ENCODE results near the gene XYLT1.

The XYLT1 gene

DNA sequence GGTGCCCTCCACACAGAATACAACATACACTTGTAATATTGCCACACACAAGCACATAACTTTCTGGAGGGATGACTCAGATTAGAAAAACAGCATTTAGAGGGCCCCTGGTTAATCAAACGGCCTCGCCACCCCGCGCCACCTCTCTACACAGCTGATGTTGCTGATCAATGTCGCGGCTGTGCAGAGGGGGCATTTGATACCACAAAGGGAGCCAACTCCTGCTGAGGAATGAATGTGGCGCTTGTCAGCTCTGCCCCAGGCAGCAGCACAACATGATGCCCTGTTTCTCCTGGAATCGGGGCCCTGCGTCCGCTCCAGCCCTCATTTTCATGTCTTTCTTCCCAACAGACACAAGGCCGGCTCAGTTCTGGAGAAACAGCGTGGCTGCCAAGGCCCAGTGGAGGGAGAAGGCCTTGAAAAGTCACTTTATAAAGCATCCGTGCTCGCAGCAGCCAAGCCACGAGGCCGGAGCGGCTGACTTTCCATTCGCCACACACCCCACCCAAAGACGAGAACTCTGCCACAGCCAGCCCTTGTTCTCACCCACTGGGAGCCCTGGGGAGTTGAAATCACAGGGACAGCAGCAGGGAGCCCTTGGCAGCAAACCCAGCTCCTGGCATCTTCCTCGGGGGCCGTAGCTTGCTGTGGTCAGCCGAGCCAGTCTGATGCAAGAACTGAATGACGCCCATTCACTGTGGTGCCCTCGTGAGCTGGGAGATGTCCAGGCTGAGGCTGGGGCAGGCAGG, 65.6 kb downstream of the XYLT1 start:
- peaks cover 13% of the 10 kb centered on the region for H3K4me1 Mint-ChIP-seq (ENCODE audit: low read depth)
- no peaks in the 10 kb centered on the region for H3K27me3 Mint-ChIP-seq (ENCODE audit: low read depth)
- H3K36me3 Mint-ChIP-seq (ENCODE audit: low read depth): peaks cover 32% of the 10 kb centered on the region
- DNase-seq (ENCODE audit: low spot score): no peak
- H3K9me3 Mint-ChIP-seq: no peaks in the 10 kb centered on the region
- no peak overlapping the region for H3K27ac Mint-ChIP-seq
- H3K4me3 Mint-ChIP-seq: no peak overlapping the region

- Mint-ChIP-seq H3K36me3 (ENCODE audit: low read depth) (peaks cover 25% of the 10 kb centered on the region), H3K4me3 (no peak overlapping the region)
- DNase-seq (ENCODE audit: low spot score): no peak
These were observed 66.8 kb downstream of the XYLT1 start for GRCh38 chr16:17403859-17404545.

GRCh38 chr16:17403156-17403809, 67.5 kb downstream of the XYLT1 start:
- peak overlapping the region; percentile 20 for H3K27ac Mint-ChIP-seq

More at GRCh38 chr16:17403859-17404545, 66.8 kb downstream of the XYLT1 start:
- Mint-ChIP-seq H3K9me3 (no peaks in the 10 kb centered on the region), H3K27ac (no peak overlapping the region), H3K27me3 (ENCODE audit: low read depth) (no peaks in the 10 kb centered on the region), H3K4me1 (ENCODE audit: low read depth) (peaks cover 11% of the 10 kb centered on the region)

GRCh38 chr16:17397499-17397891, 73.3 kb downstream of the XYLT1 start:
- Mint-ChIP-seq H3K4me3 (no peak overlapping the region), H3K27ac (no peak overlapping the region), H3K4me1 (ENCODE audit: low read depth) (peaks cover 18% of the 10 kb centered on the region), H3K36me3 (ENCODE audit: low read depth) (peaks cover 20% of the 10 kb centered on the region), H3K9me3 (no peaks in the 10 kb centered on the region), H3K27me3 (ENCODE audit: low read depth) (no peaks in the 10 kb centered on the region)
- no peak for DNase-seq (ENCODE audit: low spot score)

More at GRCh38 chr16:17403156-17403809, 67.5 kb downstream of the XYLT1 start:
- H3K27me3 Mint-ChIP-seq (ENCODE audit: low read depth): no peaks in the 10 kb centered on the region
- peaks cover 11% of the 10 kb centered on the region for H3K4me1 Mint-ChIP-seq (ENCODE audit: low read depth)
- no peaks in the 10 kb centered on the region for H3K9me3 Mint-ChIP-seq
- no peak for DNase-seq (ENCODE audit: low spot score)
- H3K36me3 Mint-ChIP-seq (ENCODE audit: low read depth): peaks cover 24% of the 10 kb centered on the region
- H3K4me3 Mint-ChIP-seq: no peak overlapping the region

DNA sequence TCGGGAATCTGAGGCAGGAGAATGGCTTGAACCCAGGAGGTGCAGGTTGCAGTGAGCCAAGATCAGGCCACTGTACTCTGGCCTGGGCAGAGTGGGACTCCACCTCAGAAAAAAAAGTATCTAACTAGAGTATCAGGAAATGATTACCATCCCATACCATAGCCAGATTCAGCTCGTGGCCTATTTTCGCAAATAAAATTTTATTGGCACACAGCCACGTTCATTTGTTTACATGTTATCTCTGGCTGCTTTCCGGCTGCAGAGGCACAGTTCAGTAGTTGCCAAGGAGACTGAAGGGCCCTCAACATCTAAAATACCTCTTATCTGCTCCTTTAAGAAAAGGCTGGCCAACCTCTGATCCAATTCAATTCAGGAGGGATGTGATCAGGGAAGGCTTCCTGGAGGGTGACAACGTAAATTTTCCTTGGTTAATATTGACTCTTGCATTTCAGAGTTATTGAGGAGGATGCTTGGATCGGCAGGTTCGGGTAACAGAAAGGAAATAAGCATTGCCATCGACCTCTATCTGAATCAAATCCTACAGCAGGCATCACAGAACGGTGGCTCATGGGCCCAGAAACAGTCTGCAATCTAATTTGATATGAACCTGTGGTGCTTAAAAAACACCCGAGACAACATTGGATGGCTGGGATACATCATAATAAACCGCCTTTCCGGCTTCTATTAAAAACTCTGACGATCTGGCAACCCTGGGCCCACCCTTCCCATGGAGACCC, 73.8 kb downstream of the XYLT1 start:
- DNase-seq (ENCODE audit: low spot score): no peak

DNA sequence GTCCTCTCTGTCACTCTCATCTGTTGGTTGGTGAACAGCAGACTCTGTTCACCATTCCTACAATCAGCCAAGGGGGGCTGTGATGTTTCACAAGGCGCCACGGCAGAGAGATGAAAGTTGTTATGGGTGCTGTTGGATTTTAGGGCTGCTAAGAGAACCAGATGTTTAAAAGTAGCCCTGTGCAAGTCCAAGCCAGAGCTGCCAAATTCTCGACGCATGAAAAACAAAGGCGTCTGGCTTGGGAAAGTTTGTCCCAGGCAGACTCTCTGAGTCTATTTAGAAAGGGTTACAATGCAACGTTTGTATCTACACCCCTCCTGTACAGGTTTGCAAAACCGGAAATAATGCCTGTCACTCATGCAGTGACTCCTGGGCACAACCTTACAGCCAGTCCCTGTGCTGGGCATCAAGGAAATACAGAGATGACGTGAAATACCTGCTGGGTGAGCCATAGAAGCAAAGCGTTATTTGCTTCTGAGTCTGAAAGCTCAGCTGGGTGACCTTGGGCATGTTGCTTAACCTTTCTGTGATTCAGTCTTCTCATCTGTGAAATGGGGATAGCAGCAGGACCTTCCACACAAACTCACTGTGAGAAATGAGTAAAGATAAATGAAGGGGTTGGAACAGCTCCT, 74.8 kb downstream of the XYLT1 start:
- Mint-ChIP-seq H3K36me3 (ENCODE audit: low read depth) (peaks cover 18% of the 10 kb centered on the region), H3K4me1 (ENCODE audit: low read depth) (peaks cover 20% of the 10 kb centered on the region)

More for the DNA sequence above, 73.8 kb downstream of the XYLT1 start:
- H3K9me3 Mint-ChIP-seq: no peaks in the 10 kb centered on the region
- H3K4me1 Mint-ChIP-seq (ENCODE audit: low read depth): peaks cover 21% of the 10 kb centered on the region
- H3K36me3 Mint-ChIP-seq (ENCODE audit: low read depth): peaks cover 20% of the 10 kb centered on the region
- H3K4me3 Mint-ChIP-seq: no peak overlapping the region
- no peaks in the 10 kb centered on the region for H3K27me3 Mint-ChIP-seq (ENCODE audit: low read depth)
- no peak overlapping the region for H3K27ac Mint-ChIP-seq

GRCh38 chr16:17392857-17393692, 77.7 kb downstream of the XYLT1 start:
- Mint-ChIP-seq H3K27ac (no peak overlapping the region), H3K27me3 (ENCODE audit: low read depth) (no peaks in the 10 kb centered on the region), H3K4me1 (ENCODE audit: low read depth) (peaks cover 21% of the 10 kb centered on the region), H3K9me3 (no peaks in the 10 kb centered on the region), H3K36me3 (ENCODE audit: low read depth) (peaks cover 18% of the 10 kb centered on the region), H3K4me3 (no peak overlapping the region)
- DNase-seq (ENCODE audit: low spot score): no peak

More for the DNA sequence above, 74.8 kb downstream of the XYLT1 start:
- H3K27ac Mint-ChIP-seq: no peak overlapping the region
- H3K9me3 Mint-ChIP-seq: no peaks in the 10 kb centered on the region
- H3K27me3 Mint-ChIP-seq (ENCODE audit: low read depth): no peaks in the 10 kb centered on the region
- DNase-seq (ENCODE audit: low spot score): no peak
- no peak overlapping the region for H3K4me3 Mint-ChIP-seq

DNA sequence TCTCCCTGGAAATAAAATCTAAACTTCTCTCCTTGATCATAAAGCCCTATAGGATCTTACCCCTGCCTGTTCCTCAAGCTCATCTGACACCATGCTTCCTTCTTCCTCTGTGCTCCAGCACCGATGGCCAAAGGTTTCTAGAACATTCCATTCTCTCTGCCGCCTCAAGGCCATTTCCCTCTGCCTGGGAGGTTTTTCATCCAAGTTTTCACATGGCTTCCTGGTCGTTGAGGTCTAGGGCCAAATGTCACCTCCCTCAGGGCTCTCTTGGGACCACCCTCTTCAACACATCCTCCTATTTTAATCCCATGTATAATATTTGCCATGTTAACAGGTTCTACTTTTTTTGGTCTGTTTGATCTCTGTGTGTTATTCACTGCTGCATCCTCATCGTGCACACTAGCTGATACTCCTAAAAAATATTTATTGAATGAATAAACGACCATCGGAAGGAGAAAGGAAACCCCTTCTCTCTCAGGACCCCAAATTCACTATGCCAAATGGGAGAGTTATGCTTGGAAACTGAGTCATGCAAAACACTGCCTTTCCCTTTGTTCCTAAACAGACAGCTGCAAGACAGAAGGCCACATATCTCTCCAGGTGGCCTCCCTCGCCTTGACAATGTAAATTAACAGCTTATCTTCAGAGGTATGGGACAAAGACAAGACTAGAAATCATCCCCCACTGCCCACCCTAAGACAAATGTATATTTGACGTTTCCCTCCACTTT, 78.5 kb downstream of the XYLT1 start:
- Mint-ChIP-seq H3K27me3 (ENCODE audit: low read depth) (no peaks in the 10 kb centered on the region), H3K4me1 (ENCODE audit: low read depth) (peaks cover 25% of the 10 kb centered on the region), H3K27ac (no peak overlapping the region), H3K4me3 (no peak overlapping the region), H3K36me3 (ENCODE audit: low read depth) (peaks cover 20% of the 10 kb centered on the region), H3K9me3 (no peaks in the 10 kb centered on the region)
- DNase-seq (ENCODE audit: low spot score): no peak

GRCh38 chr16:17391715-17392114, 79.0 kb downstream of the XYLT1 start:
- Mint-ChIP-seq H3K4me3 (no peak overlapping the region), H3K27ac (no peak overlapping the region), H3K9me3 (no peaks in the 10 kb centered on the region), H3K27me3 (ENCODE audit: low read depth) (no peaks in the 10 kb centered on the region), H3K36me3 (ENCODE audit: low read depth) (peaks cover 17% of the 10 kb centered on the region), H3K4me1 (ENCODE audit: low read depth) (peaks cover 24% of the 10 kb centered on the region)
- no peak for DNase-seq (ENCODE audit: low spot score)

GRCh38 chr16:17389384-17389783, 81.4 kb downstream of the XYLT1 start:
- no peak for DNase-seq (ENCODE audit: low spot score)
- Mint-ChIP-seq H3K4me1 (ENCODE audit: low read depth) (peaks cover 23% of the 10 kb centered on the region), H3K36me3 (ENCODE audit: low read depth) (peaks cover 15% of the 10 kb centered on the region), H3K27ac (no peak overlapping the region), H3K9me3 (no peaks in the 10 kb centered on the region), H3K4me3 (no peak overlapping the region), H3K27me3 (ENCODE audit: low read depth) (no peaks in the 10 kb centered on the region)

DNA sequence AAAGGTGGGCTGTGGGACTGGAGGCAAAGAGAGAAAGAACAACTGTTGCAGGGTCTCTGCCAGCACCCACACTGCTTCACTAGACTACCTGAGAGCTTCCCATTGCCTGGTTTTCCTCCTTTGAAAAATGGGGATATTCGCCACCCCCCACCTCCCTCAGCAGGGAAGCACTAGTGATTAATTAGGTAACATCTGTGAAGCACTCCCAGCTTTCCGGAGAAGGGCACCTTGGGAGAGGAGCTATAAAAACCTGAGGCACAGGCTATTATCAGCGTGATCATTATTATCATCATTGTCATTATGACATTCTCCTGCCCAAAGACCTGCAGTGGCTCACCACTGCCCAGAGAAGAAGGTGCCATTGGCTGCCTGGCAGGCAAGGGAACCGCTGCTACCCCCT, 83.5 kb downstream of the XYLT1 start:
- H3K27me3 Mint-ChIP-seq (ENCODE audit: low read depth): no peaks in the 10 kb centered on the region
- H3K36me3 Mint-ChIP-seq (ENCODE audit: low read depth): peaks cover 11% of the 10 kb centered on the region
- H3K4me3 Mint-ChIP-seq: no peak overlapping the region
- no peak for DNase-seq (ENCODE audit: low spot score)
- peaks cover 30% of the 10 kb centered on the region for H3K4me1 Mint-ChIP-seq (ENCODE audit: low read depth)
- H3K9me3 Mint-ChIP-seq: no peaks in the 10 kb centered on the region
- no peak overlapping the region for H3K27ac Mint-ChIP-seq

GRCh38 chr16:17386229-17386628, 84.5 kb downstream of the XYLT1 start:
- DNase-seq (ENCODE audit: low spot score): no peak
- Mint-ChIP-seq H3K4me1 (ENCODE audit: low read depth) (peaks cover 27% of the 10 kb centered on the region), H3K27ac (no peak overlapping the region), H3K27me3 (ENCODE audit: low read depth) (no peaks in the 10 kb centered on the region), H3K36me3 (ENCODE audit: low read depth) (peaks cover 10% of the 10 kb centered on the region), H3K4me3 (no peak overlapping the region), H3K9me3 (no peaks in the 10 kb centered on the region)

All from T-helper 2 cell treated with Interferon-gamma antibody and Interleukin-4, amounts not matched to agents 5 μg/mL and 100 μg/mL, for 36 hours (primary cell).